ENCODE results near the gene ANKS1B.

The ANKS1B gene

DNA sequence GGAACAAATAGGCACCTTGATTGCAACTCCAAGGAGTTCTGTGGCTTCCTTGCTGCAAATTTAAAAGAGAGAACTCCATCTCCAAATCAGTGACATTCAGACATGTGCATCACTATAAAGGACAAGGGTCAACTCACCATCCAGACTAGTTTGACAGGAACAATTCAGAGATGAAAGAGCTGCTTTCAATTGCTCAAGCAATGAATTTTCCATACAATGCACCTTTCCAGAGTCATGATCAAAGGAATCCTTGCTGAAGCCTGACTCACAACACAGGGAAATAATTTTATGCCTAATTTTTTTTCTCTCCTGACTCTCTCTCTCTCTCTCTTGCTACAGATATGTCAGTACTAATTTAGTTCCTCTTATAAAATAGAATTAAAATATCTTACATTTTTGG, 717.7 kb downstream of the ANKS1B start:
- no peak for DNase-seq (ENCODE audit: low read depth)
- TF ChIP-seq CTCF (IDR thresholded peaks at IDR 0.05; ENCODE audit: control insufficient read depth, extremely low read depth, insufficient read depth): no peak
- no peak overlapping the region for H3K4me3 ChIP-seq (ENCODE audit: low read depth, low read length)

- no peak for DNase-seq (ENCODE audit: low read depth)
- TF ChIP-seq CTCF (IDR thresholded peaks at IDR 0.05; ENCODE audit: control insufficient read depth, extremely low read depth, insufficient read depth): no peak
- no peak overlapping the region for H3K4me3 ChIP-seq (ENCODE audit: low read depth, low read length)
These were observed 719.1 kb downstream of the ANKS1B start for GRCh38 chr12:99265648-99266047.

GRCh38 chr12:99261256-99261655, 723.5 kb downstream of the ANKS1B start:
- TF ChIP-seq CTCF (IDR thresholded peaks at IDR 0.05; ENCODE audit: control insufficient read depth, extremely low read depth, insufficient read depth): no peak
- DNase-seq (ENCODE audit: low read depth): no peak
- H3K4me3 ChIP-seq (ENCODE audit: low read depth, low read length): no peak overlapping the region

- no peak for DNase-seq (ENCODE audit: low read depth)
- no peak for TF ChIP-seq CTCF (IDR thresholded peaks at IDR 0.05; ENCODE audit: control insufficient read depth, extremely low read depth, insufficient read depth)
- no peak overlapping the region for H3K4me3 ChIP-seq (ENCODE audit: low read depth, low read length)
These were observed 724.2 kb downstream of the ANKS1B start for GRCh38 chr12:99260456-99260996.

GRCh38 chr12:99259040-99259934, 725.4 kb downstream of the ANKS1B start:
- TF ChIP-seq CTCF (IDR thresholded peaks at IDR 0.05; ENCODE audit: control insufficient read depth, extremely low read depth, insufficient read depth): no peak
- no peak overlapping the region for H3K4me3 ChIP-seq (ENCODE audit: low read depth, low read length)
- DNase-seq (ENCODE audit: low read depth): no peak

- DNase-seq (ENCODE audit: low read depth): no peak
- no peak overlapping the region for H3K4me3 ChIP-seq (ENCODE audit: low read depth, low read length)
- TF ChIP-seq CTCF (IDR thresholded peaks at IDR 0.05; ENCODE audit: control insufficient read depth, extremely low read depth, insufficient read depth): no peak
These were observed 727.1 kb downstream of the ANKS1B start for GRCh38 chr12:99257672-99258071.
